ENCODE results near the gene PLEKHM1. TPM values are rescaled to one million over a fixed set of nuclear protein-coding genes. Genes with fewer than 3 reads are reported as not detected.

Gene PLEKHM1
- total RNA-seq, 1 donor from 2014 or later = 41.9 TPM

DNA sequence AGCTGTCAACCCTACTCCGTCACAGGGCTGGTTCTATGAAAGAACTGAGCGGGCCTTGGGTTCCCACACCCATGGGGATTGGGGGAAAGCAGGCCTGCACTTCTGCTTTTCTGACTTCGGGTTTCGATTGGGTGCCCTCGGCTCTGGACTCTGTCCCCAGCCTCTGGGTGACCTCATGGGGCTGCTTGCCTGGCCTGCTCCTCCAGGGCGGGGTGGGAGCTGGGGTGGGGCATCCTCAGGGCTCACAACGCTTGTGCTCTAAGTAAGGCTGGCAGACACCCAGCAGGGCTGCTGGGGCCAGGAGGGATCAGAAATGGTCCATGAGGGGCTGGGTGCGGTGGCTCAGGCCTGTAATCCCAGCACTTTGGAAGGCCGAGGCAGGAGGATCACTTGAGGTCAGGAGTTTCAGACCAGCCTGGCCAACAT, 77.0 kb downstream of the PLEKHM1 start:
- Histone ChIP-seq H3K9me3 (ENCODE audit: insufficient read depth, low read depth, low read length) (no peaks in the 10 kb centered on the region), H3K9ac (ENCODE audit: low read length) (no peak overlapping the region), H3K4me3 (ENCODE audit: insufficient read depth, low read depth, low read length) (no peak overlapping the region), H3K36me3 (ENCODE audit: insufficient read depth, low read length) (no peaks in the 10 kb centered on the region), H3K27me3 (ENCODE audit: insufficient read depth, low read length) (no peaks in the 10 kb centered on the region), H4K20me1 (ENCODE audit: insufficient read depth, low read length) (no peaks in the 10 kb centered on the region), H2AFZ (ENCODE audit: low read depth, low read length) (no peak overlapping the region), H3K4me1 (ENCODE audit: insufficient read depth, low read length) (no peaks in the 10 kb centered on the region), H3K79me2 (ENCODE audit: insufficient read depth, low read length) (no peaks in the 10 kb centered on the region), H3K4me2 (ENCODE audit: low read length) (no peak overlapping the region), H3K27ac (ENCODE audit: low read depth, low read length) (no peak overlapping the region)
- no peak overlapping the region for H3K27ac Mint-ChIP-seq (ENCODE audit: unreplicated experiment)
- H3K36me3 Mint-ChIP-seq (ENCODE audit: low read depth, unreplicated experiment) = peaks cover 2% of the 10 kb centered on the region
- H3K9me3 Mint-ChIP-seq (ENCODE audit: unreplicated experiment) = peaks cover 2% of the 10 kb centered on the region
- no peak overlapping the region for H3K4me3 Mint-ChIP-seq (ENCODE audit: unreplicated experiment)
- DNase-seq (ENCODE audit: low read depth) (no peak), FAIRE-seq (no peak)
- H3K4me1 Mint-ChIP-seq (ENCODE audit: low read depth, unreplicated experiment) = peaks cover 9% of the 10 kb centered on the region
- TF ChIP-seq, protein P1, sequence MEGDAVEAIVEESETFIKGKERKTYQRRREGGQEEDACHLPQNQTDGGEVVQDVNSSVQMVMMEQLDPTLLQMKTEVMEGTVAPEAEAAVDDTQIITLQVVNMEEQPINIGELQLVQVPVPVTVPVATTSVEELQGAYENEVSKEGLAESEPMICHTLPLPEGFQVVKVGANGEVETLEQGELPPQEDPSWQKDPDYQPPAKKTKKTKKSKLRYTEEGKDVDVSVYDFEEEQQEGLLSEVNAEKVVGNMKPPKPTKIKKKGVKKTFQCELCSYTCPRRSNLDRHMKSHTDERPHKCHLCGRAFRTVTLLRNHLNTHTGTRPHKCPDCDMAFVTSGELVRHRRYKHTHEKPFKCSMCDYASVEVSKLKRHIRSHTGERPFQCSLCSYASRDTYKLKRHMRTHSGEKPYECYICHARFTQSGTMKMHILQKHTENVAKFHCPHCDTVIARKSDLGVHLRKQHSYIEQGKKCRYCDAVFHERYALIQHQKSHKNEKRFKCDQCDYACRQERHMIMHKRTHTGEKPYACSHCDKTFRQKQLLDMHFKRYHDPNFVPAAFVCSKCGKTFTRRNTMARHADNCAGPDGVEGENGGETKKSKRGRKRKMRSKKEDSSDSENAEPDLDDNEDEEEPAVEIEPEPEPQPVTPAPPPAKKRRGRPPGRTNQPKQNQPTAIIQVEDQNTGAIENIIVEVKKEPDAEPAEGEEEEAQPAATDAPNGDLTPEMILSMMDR (IDR thresholded peaks at IDR 0.05; ENCODE audit: insufficient read depth, low read depth, low read length) = no peak
- TF ChIP-seq EZH2 (IDR thresholded peaks at IDR 0.05; ENCODE audit: insufficient read depth, low read length) = no peak
- no peaks in the 10 kb centered on the region for H3K27me3 Mint-ChIP-seq (ENCODE audit: low read depth, unreplicated experiment)

DNA sequence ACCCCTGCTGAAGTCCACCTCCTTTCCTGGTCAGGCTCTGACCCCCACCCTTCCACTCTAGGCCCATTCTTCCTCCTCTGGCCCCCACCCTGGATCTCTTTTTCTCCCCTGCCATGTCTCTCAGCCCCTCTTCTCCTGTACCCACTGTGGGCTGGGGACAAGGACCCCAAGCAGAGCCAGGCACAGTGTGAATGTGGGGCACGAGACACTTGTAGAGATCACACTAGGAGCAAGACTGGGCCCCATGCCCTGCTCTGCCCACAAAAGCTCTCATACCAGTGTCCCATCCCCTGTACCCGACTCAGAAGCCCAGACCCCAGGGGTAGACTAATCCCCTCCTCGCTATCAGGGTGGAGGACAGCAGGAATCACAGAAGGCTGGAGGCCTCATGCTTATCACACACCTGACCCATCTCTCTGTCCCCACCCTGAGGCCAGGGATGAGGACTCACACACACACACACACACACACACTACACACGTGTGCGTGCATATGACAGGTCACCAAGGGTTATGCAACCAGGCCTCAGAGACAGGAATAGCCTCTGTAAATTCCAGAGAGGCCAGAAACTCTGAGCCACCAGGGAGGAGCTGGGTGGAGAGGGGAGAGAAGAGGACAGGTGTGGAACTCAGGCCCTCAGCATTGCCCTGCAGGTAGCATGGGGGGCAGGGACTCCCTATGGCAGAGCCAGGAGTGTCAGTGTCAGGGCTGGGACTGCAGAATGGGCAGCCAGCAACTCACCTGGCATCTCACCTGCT, 79.0 kb downstream of the PLEKHM1 start:
- no peak overlapping the region for H3K4me2 ChIP-seq (ENCODE audit: low read length)
- no peak overlapping the region for H3K27ac ChIP-seq (ENCODE audit: low read depth, low read length)
- no peaks in the 10 kb centered on the region for H3K79me2 ChIP-seq (ENCODE audit: insufficient read depth, low read length)
- no peaks in the 10 kb centered on the region for H3K9me3 ChIP-seq (ENCODE audit: insufficient read depth, low read depth, low read length)
- Mint-ChIP-seq H3K27me3 (ENCODE audit: low read depth, unreplicated experiment) (no peaks in the 10 kb centered on the region), H3K36me3 (ENCODE audit: low read depth, unreplicated experiment) (peaks cover 2% of the 10 kb centered on the region), H3K4me1 (ENCODE audit: low read depth, unreplicated experiment) (peaks cover 9% of the 10 kb centered on the region), H3K27ac (ENCODE audit: unreplicated experiment) (no peak overlapping the region), H3K4me3 (ENCODE audit: unreplicated experiment) (no peak overlapping the region), H3K9me3 (ENCODE audit: unreplicated experiment) (peaks cover 2% of the 10 kb centered on the region)
- no peak overlapping the region for H3K4me3 ChIP-seq (ENCODE audit: insufficient read depth, low read depth, low read length)
- no peaks in the 10 kb centered on the region for H3K4me1 ChIP-seq (ENCODE audit: insufficient read depth, low read length)
- TF ChIP-seq, protein P1 (IDR thresholded peaks at IDR 0.05; ENCODE audit: insufficient read depth, low read depth, low read length) = no peak
- no peak for TF ChIP-seq EZH2 (IDR thresholded peaks at IDR 0.05; ENCODE audit: insufficient read depth, low read length)
- no peaks in the 10 kb centered on the region for H3K27me3 ChIP-seq (ENCODE audit: insufficient read depth, low read length)
- FAIRE-seq (no peak), DNase-seq (ENCODE audit: low read depth) (no peak)
- no peak overlapping the region for H2AFZ ChIP-seq (ENCODE audit: low read depth, low read length)
- no peak overlapping the region for H3K9ac ChIP-seq (ENCODE audit: low read length)
- H4K20me1 ChIP-seq (ENCODE audit: insufficient read depth, low read length) = no peaks in the 10 kb centered on the region
- H3K36me3 ChIP-seq (ENCODE audit: insufficient read depth, low read length) = no peaks in the 10 kb centered on the region
